Stomach (tissue), 9 donors: ENCODE data around the gene POLR3E. TPM values are rescaled to one million over a fixed set of nuclear protein-coding genes. Genes with fewer than 3 reads are reported as not detected.
A peak's percentile ranks its signal among the peaks of the same experiment; 100 is the strongest.

Source experiments
- DNase-seq, 2 donors: peaks; one replicate each; pipeline versions ENCODE4 v3.0.0 to v3.0.0-alpha.2; 2013 to 2019
- H3K27ac ChIP-seq, 5 donors: fragments of 200-600 bp in 4 of 5; sonication (generic) in 4 of 5; one replicate each; pipeline ENCODE4 v1.5.1; 2013 to 2019; ENCODE audit warnings: mild to moderate bottlenecking in 1 of 5, moderate library complexity in 1 of 5
- H3K27me3 ChIP-seq, 3 donors: fragments of 200-600 bp; sonication (generic); one replicate each; pipeline ENCODE4 v1.5.1; 2017 to 2019; ENCODE audit warnings: mixed run types in 1 of 3
- H3K36me3 ChIP-seq, 4 donors: fragments of 200-600 bp; sonication (generic); 1 replicate in 3 of 4; 2 replicates in 1 of 4; pipeline ENCODE4 v1.5.1; 2016 to 2019
- H3K4me1 ChIP-seq, 4 donors: fragments of 200-600 bp; sonication (generic); one replicate each; pipeline ENCODE4 v1.5.1; 2016 to 2019
- H3K4me3 ChIP-seq, 4 donors: fragments of 200-600 bp; sonication (generic) in 3 of 4; one replicate each; pipeline ENCODE4 v1.5.1; 2016 to 2019; ENCODE audit warnings: mild to moderate bottlenecking in 1 of 4
- H3K9me3 ChIP-seq, 4 donors: fragments of 200-600 bp; sonication (generic); one replicate each; pipeline ENCODE4 v1.5.1; 2016 to 2019
- EP300 ChIP-seq: sonication (generic); formaldehyde crosslinking; IDR thresholded peaks from one replicate; pipeline ENCODE4 v1.6.1; 2017; ENCODE audit warnings: antibody characterized with exemption
- POLR2A ChIP-seq, 4 donors: fragments of 450-650 bp; IDR thresholded peaks; one replicate each; pipeline ENCODE4 v1.6.1; 2016; ENCODE audit warnings: antibody characterized with exemption in 4 of 4, control low read depth in 2 of 4, mild to moderate bottlenecking in 1 of 4, moderate library complexity in 1 of 4
- POLR2AphosphoS5 ChIP-seq, 3 donors: sonication (generic); formaldehyde crosslinking; IDR thresholded peaks; one replicate each; pipeline ENCODE4 v1.6.1; 2016; ENCODE audit warnings: antibody characterized with exemption in 3 of 3
- WGBS, 5 donors: extraction: QIAGEN DNeasy Blood & Tissue Kit in 3 of 5; methylation state at CpG; one replicate each; pipeline versions ENCODE4 v1.1.5 to v1.1.7; 2013 to 2018; 5-methylcytosine and 5-hydroxymethylcytosine counted together
- intact Hi-C: fragments of 100-400 bp; cut with DNase I; formaldehyde crosslinking; loops from one replicate; pipeline ENCODE4 v1.15.1; 2023; ENCODE audit warnings: low total_unique reads
- polyA plus RNA-seq, 3 donors: library from polyadenylated mRNA; stranded (reverse); fragments of 200-250 nt; gene quantifications; one replicate each; pipeline ENCODE4 v1.2.3, GENCODE V29; 2013
- total RNA-seq, 5 donors: library from RNA; depleted of rRNA; stranded (reverse); fragments of >200 nt; gene quantifications; one replicate each; pipeline versions ENCODE4 v1.1.0 to v1.2.3, GENCODE V29; 2014 to 2016
- TF ChIP-seq, protein P1 (sequence below), 7 experiments: fragments of 450-650 bp in 4 of 7; fragments of 200-600 bp in 3 of 7; sonication (generic) in 3 of 7; IDR thresholded peaks; one replicate each; pipeline ENCODE4 v1.5.1; 2016 to 2019; ENCODE audit warnings: antibody characterized with exemption in 7 of 7, control low read depth in 2 of 7, mild to moderate bottlenecking in 1 of 7
- donor health status: healthy with polysubstance abuse.
- donor health status: Bipolar disorder and iron deficiency.
- donor health status: healthy.

The POLR3E gene
- total and polyA plus RNA-seq, 8 donors = 13.1 to 99.1 (median 51.9) TPM

DNA sequence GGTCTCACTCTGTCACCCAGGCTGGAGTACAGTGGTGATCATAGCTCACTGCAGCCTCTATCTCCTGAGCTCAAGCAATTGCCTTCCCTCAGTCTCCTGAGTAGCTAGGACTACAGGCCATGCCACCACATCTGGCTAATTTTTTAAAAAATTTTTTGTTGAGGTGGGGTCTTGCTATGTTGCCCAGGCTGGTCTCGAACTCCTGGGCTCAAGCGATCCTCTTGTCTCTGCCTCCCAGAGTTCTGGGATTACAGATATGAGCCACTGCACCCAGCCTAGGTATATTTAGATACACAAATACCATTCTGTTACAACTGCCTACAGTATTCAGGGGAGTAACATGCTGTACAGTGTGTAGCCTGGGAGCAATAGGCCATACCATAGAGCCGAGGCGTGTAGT lies 14.3 kb downstream of the POLR3E start:
- intact Hi-C loops = no loop called here
- Histone ChIP-seq H3K36me3 (peaks cover 79 to 100% (median 100%) of the 10 kb centered on the region in 4 donors), H3K27ac (no peak overlapping the region), H3K27me3 (no peaks in the 10 kb centered on the region), H3K4me3 (no peak overlapping the region), H3K9me3 (no peaks in the 10 kb centered on the region), H3K4me1 (no peaks in the 10 kb centered on the region)
- WGBS, 5 donors = 81 to 94% (median 85%) methylated on average over 4 of the region's 4 CpGs
- TF ChIP-seq, protein P1, sequence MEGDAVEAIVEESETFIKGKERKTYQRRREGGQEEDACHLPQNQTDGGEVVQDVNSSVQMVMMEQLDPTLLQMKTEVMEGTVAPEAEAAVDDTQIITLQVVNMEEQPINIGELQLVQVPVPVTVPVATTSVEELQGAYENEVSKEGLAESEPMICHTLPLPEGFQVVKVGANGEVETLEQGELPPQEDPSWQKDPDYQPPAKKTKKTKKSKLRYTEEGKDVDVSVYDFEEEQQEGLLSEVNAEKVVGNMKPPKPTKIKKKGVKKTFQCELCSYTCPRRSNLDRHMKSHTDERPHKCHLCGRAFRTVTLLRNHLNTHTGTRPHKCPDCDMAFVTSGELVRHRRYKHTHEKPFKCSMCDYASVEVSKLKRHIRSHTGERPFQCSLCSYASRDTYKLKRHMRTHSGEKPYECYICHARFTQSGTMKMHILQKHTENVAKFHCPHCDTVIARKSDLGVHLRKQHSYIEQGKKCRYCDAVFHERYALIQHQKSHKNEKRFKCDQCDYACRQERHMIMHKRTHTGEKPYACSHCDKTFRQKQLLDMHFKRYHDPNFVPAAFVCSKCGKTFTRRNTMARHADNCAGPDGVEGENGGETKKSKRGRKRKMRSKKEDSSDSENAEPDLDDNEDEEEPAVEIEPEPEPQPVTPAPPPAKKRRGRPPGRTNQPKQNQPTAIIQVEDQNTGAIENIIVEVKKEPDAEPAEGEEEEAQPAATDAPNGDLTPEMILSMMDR (IDR thresholded peaks at IDR 0.05) = no peak
- TF ChIP-seq EP300 (no peak), POLR2A (IDR thresholded peaks at IDR 0.05) (no peak), POLR2AphosphoS5 (IDR thresholded peaks at IDR 0.05) (no peak)
- no peak for DNase-seq

DNA sequence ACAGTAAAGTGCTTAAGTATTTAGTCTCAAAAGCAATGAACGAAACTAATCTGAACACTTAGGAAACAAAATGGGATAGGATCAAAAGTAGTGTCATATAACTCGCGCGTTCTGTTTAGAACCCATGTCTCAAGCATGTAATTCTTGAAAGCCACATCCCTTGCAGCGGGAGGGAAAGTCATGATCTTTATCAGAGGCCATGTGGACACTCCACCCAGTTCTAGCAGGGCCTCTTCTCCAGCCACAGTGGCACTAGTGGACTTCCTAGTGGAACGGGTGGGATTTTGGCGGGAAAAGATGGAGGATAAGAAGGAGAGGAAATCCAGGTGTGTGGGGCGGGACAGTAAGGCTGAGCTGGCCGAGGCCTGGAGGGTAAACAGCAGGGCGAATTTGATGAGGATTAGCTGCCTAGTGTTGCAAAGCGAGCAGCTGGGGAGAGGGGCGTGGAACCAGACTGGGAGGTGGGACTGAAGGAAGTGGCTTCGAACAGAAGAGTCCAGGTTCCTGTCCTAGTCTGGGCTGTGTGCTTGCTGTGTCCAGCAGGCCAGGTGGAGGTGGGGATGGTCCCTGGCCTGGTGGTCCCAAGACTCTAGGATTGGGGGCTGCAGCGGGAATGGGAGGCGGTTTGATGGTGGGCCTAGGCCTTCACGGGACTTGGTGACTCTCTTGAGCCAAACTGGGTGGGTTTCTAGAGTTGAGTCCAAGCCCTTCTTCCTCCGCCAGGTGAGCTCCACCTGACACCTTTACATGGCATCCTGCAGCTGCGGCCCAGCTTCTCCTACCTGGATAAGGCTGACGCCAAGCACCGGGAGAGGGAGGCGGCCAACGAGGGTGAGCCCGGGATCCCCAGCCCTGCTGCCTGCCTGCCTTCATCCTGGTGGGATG lies 15.9 kb downstream of the POLR3E start:
- H3K27ac ChIP-seq = no peak overlapping the region
- H3K4me1 ChIP-seq = no peaks in the 10 kb centered on the region
- peak in 1 of 2 donors; percentile 10 for DNase-seq
- no peak for TF ChIP-seq POLR2A (IDR thresholded peaks at IDR 0.05)
- TF ChIP-seq POLR2AphosphoS5 (IDR thresholded peaks at IDR 0.05) = no peak
- TF ChIP-seq, protein P1 (IDR thresholded peaks at IDR 0.05) = no peak
- TF ChIP-seq EP300 = no peak
- intact Hi-C loops = no loop called here
- H3K27me3 ChIP-seq = no peaks in the 10 kb centered on the region
- H3K9me3 ChIP-seq = no peaks in the 10 kb centered on the region
- 85 to 91% (median 89%) methylated on average over 13 to 23 of the region's 23 CpGs for WGBS, 5 donors
- peaks cover 75 to 100% (median 100%) of the 10 kb centered on the region in 4 donors for H3K36me3 ChIP-seq
- no peak overlapping the region for H3K4me3 ChIP-seq

DNA sequence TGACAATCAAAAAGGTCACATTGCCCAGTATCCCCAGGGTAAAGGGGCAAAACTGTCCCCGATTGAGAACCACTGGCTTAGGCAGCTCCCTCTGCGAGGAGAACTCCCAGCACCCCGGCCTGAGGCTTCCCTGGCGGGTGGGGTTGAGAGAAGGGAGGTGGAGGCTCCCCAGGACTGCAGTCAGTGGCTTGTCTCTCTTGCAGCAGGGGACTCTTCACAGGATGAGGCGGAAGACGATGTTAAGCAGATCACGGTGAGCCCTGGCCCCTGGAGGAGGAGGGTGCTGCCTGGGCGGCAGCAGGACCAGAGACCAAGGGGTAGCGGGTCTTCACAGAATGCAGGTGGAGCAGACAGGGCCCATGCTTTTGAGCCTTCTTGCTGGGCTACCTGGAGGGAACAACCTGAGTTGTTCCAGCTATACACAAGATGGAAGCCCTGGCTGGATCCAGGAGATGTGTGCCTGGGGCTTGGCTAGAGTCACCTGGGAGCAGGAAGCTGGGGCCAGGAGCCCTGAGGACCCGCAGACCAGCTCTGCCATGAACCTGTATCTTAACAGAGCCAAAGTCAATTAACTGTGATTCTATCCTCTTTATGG lies 16.8 kb downstream of the POLR3E start:
- no peak overlapping the region for H3K27ac ChIP-seq
- 89 to 97% (median 95%) methylated on average over 6 to 10 of the region's 10 CpGs for WGBS, 5 donors

More for the DNA sequence above, 16.8 kb downstream of the POLR3E start:
- intact Hi-C loops = no loop called here
- peak in 1 of 2 donors; percentile 16 for DNase-seq
- H3K36me3 ChIP-seq = peaks cover 73 to 100% (median 100%) of the 10 kb centered on the region in 4 donors
- no peak for TF ChIP-seq EP300
- TF ChIP-seq POLR2A (IDR thresholded peaks at IDR 0.05) = no peak
- TF ChIP-seq, protein P1 (IDR thresholded peaks at IDR 0.05) = no peak
- no peak for TF ChIP-seq POLR2AphosphoS5 (IDR thresholded peaks at IDR 0.05)
- H3K27me3 ChIP-seq = no peaks in the 10 kb centered on the region
- no peaks in the 10 kb centered on the region for H3K4me1 ChIP-seq
- no peak overlapping the region for H3K4me3 ChIP-seq
- no peaks in the 10 kb centered on the region for H3K9me3 ChIP-seq
